Fibroblast of pulmonary artery (primary cell): ENCODE results near the gene SUMO3.

Experiments used
- DNase-seq: peaks from one replicate; pipeline ENCODE4 v3.0.0-alpha.2; 2010; ENCODE audit warnings: low read depth
- H3K4me3 ChIP-seq: replicated peaks from 2 replicates; pipeline ENCODE4 v1.5.1; 2011; ENCODE audit warnings: low read depth, mild to moderate bottlenecking, control low read depth, low read length, moderate library complexity
- TF ChIP-seq, protein P1 (sequence below): IDR thresholded peaks from 2 replicates; pipeline ENCODE4 v1.5.1; 2011; ENCODE audit warnings: mild to moderate bottlenecking, control low read depth, low read length, inconsistent platforms; ENCODE audit errors: missing control alignments

The SUMO3 gene

DNA sequence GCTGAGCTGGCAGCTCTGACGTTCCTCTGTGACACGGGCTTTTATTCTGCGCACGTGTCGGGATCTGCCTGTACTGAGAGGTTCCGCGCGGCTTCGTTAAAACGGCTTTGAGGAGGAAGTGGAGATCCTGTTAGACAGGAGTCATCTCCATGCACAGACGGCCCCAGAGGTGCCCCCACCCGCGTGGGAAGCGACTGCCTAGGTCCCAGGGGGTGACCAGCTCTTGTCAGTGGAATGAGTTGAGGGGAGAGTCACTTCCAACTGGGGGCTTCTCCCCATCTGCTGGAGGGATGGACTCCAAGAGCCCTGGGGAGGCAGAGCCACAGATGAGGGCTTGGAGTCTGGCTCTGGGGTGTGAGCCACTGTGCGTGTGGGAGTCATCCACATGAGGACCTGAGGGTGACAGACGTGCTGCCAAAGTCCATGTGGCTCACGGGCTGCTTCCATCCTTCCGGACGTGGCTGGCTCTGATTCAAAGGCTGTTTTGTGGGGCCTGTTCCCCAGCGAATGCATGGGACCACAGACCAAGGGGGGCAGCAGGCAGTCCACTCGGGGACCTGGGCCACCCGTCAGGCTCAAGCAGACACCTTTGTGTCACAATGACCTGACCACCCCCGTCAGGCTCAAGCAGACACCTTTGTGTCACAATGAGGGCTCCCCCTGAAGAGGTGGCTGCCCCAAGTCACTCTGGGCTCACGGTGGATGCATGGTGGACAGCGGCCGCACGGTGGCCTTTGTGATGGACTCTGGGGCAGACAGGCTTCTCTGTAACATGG, 28.8 kb upstream of the SUMO3 start:
- TF ChIP-seq, protein P1, sequence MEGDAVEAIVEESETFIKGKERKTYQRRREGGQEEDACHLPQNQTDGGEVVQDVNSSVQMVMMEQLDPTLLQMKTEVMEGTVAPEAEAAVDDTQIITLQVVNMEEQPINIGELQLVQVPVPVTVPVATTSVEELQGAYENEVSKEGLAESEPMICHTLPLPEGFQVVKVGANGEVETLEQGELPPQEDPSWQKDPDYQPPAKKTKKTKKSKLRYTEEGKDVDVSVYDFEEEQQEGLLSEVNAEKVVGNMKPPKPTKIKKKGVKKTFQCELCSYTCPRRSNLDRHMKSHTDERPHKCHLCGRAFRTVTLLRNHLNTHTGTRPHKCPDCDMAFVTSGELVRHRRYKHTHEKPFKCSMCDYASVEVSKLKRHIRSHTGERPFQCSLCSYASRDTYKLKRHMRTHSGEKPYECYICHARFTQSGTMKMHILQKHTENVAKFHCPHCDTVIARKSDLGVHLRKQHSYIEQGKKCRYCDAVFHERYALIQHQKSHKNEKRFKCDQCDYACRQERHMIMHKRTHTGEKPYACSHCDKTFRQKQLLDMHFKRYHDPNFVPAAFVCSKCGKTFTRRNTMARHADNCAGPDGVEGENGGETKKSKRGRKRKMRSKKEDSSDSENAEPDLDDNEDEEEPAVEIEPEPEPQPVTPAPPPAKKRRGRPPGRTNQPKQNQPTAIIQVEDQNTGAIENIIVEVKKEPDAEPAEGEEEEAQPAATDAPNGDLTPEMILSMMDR: no peak
- no peak overlapping the region for H3K4me3 ChIP-seq
- peak; percentile 35 for DNase-seq

DNA sequence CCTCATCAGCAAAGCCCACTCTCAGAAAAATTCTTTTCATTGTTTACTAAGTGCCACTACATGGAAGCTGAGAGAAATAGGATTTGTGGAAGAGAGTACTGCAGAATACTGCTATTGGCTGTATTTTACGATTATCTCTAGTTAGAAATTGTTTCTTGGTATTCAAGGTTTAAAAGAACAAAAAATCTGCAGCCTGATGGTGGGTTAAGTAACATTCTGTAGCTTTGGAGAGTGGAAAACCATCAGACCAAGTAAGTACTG, 28.3 kb upstream of the SUMO3 start:
- no peak for DNase-seq
- peak overlapping the region; percentile 42 for H3K4me3 ChIP-seq
- TF ChIP-seq, protein P1: no peak

DNA sequence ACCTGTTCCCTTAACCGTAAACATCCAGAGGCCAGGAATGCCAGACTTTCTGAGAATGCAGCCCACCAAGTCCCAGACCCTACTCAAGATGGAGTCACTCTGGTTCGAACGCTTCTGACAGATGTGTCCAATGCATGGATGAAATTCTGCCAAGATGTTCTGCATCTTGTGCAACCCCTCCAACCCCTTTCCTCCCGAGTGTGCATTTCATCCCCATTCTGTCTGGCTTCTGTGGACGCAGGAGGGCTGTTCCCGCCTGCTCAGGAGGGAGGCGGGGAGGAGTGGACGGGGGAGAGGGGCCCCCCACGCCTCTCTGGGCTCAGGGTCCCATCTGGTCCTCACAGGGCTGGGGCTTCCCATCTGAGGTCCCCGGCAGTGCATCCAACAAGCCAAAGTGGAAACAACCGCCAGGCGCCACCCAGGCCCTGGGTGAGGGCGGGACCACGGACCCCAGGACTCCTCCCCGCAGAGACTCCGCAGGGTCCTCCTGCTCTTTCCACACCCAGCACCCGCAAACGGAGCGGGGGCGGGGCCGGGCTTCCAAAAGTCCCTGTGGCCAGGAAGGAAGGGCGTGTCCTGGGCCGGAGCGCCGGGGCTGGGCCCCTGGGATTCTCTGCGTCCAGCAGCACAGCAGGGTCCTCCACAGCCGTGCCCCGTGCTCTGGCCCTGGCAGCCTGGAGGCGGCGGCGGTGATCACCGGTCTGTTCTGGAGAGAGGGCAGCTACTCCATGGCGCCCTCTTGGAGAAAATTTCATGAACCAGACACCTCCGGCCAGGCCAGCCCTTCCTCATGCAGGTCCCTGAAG, 27.8 kb upstream of the SUMO3 start:
- H3K4me3 ChIP-seq: peak overlapping the region; percentile 42
- DNase-seq: peak; percentile 64
- TF ChIP-seq, protein P1: peak; percentile 32

DNA sequence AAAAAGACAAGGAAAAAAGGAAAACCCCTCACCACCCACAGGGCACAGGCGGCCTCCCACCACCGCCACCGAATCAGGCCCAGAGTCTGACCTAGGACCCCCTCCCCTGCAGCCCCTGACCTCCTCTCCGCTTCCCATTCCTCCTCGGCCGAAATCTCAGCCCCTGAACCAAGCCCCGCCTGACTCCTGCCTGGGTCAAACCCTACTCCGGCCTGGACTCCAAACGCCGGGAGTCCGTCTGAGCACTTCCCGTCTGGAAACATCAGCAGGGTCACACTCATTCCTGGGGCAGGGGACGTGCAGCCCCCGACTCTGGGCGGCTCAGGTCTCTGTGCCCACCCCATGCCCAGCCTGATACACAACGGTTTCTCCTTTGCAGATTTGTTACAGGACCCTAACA, 26.4 kb upstream of the SUMO3 start:
- TF ChIP-seq, protein P1: no peak
- no peak overlapping the region for H3K4me3 ChIP-seq
- DNase-seq: no peak

DNA sequence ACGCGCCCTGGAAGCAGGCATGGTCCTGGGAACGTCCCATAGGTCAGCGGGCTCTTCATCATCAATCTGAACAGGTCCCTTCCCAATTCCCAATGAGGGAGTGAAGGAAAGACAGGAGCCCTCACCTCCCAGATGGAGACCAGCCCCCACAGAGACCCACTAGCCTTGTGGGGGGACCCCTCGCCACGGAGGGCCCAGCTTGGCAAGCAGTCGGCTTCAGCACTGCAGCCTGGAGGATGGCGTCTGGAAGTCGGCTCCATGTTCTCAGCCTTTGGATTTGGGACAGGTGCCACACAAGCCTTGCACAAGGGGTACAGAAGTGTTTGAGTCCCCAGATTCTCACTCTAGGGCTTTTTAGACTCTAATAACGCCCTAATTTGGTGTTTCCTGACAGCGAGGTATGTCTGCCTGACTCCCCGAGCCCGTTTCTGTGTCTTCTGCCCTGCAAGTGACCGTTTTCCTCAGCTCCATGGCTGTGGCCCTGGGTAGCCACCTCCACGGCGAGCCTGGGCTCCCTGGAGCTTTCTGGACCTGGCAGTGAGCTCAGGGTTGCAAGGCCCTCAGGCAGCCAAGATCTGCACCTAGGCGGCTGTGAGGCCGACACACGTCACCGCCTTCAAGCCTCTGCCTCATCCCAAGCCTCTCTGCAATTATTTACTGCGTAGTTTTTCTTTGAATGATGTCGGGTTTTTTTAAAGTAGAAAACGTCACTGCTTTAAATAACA, 25.0 kb upstream of the SUMO3 start:
- TF ChIP-seq, protein P1: no peak
- no peak for DNase-seq
- no peak overlapping the region for H3K4me3 ChIP-seq

DNA sequence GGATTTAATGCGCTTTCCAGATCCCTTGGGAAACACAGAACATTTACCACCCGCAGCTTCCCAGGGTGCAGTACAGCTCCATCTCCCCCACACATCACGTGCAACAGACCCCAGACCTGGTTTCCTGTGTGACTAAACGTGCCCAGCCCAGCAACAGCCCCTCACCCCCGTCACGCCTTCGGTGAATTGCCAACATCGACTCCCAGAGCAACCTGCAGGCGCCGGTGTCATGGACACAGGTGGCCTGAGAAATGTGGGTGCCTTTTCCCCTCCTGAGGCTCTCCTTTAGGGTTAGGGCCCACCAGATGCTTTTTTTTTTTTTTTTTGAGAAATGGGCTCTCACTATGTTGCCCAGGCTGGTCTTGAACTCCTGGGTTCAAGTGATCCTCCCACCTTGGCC, 24.2 kb upstream of the SUMO3 start:
- H3K4me3 ChIP-seq: no peak overlapping the region
- no peak for DNase-seq
- TF ChIP-seq, protein P1: no peak
